HEK293 (cell line): ENCODE data around the gene CCND3.

Experiments used
- CTCF ChIA-PET: fragments of 350-600 bp; formaldehyde crosslinking; extraction: SDS; loops from one replicate; lab custom pipeline; 2021; ENCODE audit warnings: antibody characterized with exemption; lab: Yijun Ruan, JAX
- POLR2A ChIA-PET: fragments of 300-600 bp; formaldehyde crosslinking; extraction: SDS; loops from one replicate; lab custom pipeline; 2020; ENCODE audit warnings: antibody characterized with exemption, inconsistent platforms; lab: Yijun Ruan, JAX
- H3K27ac ChIP-seq: fragments of 200-500 bp; sonication (Bioruptor generic); 2 replicates; pipeline ENCODE4 v1.5.1; 2014; ENCODE audit warnings: low read depth, low read length, control low read depth, inconsistent platforms; ENCODE audit errors: extremely low read depth
- H3K36me3 ChIP-seq, 2 experiments: fragments of 200-500 bp in 1 of 2; sonication (Bioruptor generic) in 1 of 2; 1 replicate in 1 of 2; 2 replicates in 1 of 2; pipeline ENCODE4 v1.5.1; 2014 to 2017; ENCODE audit warnings: inconsistent platforms in 2 of 2, low read length in 2 of 2; ENCODE audit not compliant: control insufficient read depth in 2 of 2, insufficient read depth in 1 of 2
- H3K4me1 ChIP-seq: fragments of 200-500 bp; sonication (Bioruptor generic); 2 replicates; pipeline ENCODE4 v1.5.1; 2014; ENCODE audit warnings: mild to moderate bottlenecking, low read length, inconsistent platforms; ENCODE audit not compliant: control insufficient read depth, insufficient read depth
- H3K4me3 ChIP-seq: 2 replicates; pipeline ENCODE4 v1.5.1; 2011; ENCODE audit warnings: low read depth, mild to moderate bottlenecking, control low read depth, low read length, moderate library complexity
- H3K9me3 ChIP-seq: fragments of 200-500 bp; sonication (Bioruptor generic); 2 replicates; pipeline ENCODE4 v1.5.1; 2014; ENCODE audit warnings: low read depth, low read length, inconsistent platforms; ENCODE audit not compliant: control insufficient read depth, insufficient read depth
- CTCF ChIP-seq: fragments of 450-650 bp; formaldehyde crosslinking; IDR thresholded peaks from 2 replicates; pipeline ENCODE4 v1.5.1; 2016; ENCODE audit warnings: missing biosample characterization, missing genetic modification characterization
- ELK4 ChIP-seq: IDR thresholded peaks from 2 replicates; pipeline ENCODE4 v1.6.1; 2011; ENCODE audit warnings: mild to moderate bottlenecking, low read depth, low read length, borderline replicate concordance
- HOXA7 ChIP-seq: sonication (generic); formaldehyde crosslinking; IDR thresholded peaks from 2 replicates; pipeline ENCODE4 v1.8.1; 2022; ENCODE audit warnings: missing genetic modification reagents, borderline replicate concordance
- HOXD13 ChIP-seq: sonication (generic); formaldehyde crosslinking; IDR thresholded peaks from 2 replicates; pipeline ENCODE4 v1.8.0; 2022; ENCODE audit warnings: missing genetic modification reagents, borderline replicate concordance
- KLF1 ChIP-seq: fragments of 450-650 bp; formaldehyde crosslinking; IDR thresholded peaks from 2 replicates; pipeline ENCODE4 v1.5.1; 2016; ENCODE audit warnings: missing biosample characterization, missing genetic modification characterization
- KLF10 ChIP-seq: fragments of 450-650 bp; IDR thresholded peaks from 2 replicates; pipeline ENCODE4 v1.5.1; 2018; ENCODE audit warnings: missing biosample characterization, mild to moderate bottlenecking, missing genetic modification characterization
- KLF7 ChIP-seq: fragments of 450-650 bp; formaldehyde crosslinking; IDR thresholded peaks from 2 replicates; pipeline ENCODE4 v1.5.1; 2016; ENCODE audit warnings: missing biosample characterization, missing genetic modification characterization, borderline replicate concordance
- PBX3 ChIP-seq: sonication (generic); formaldehyde crosslinking; IDR thresholded peaks from 2 replicates; pipeline ENCODE4 v1.8.1; 2022; ENCODE audit warnings: mild to moderate bottlenecking, moderate library complexity, missing genetic modification reagents
- PRDM1 ChIP-seq: fragments of 450-650 bp; formaldehyde crosslinking; IDR thresholded peaks from 2 replicates; pipeline ENCODE4; 2016; ENCODE audit warnings: missing biosample characterization, missing genetic modification characterization
- SETDB1 ChIP-seq: IDR thresholded peaks from one replicate; pipeline ENCODE4 v1.6.1; 2017; ENCODE audit warnings: mild to moderate bottlenecking, low read length, moderate library complexity, mixed read lengths; ENCODE audit not compliant: insufficient read length
- ZBTB20 ChIP-seq: fragments of 450-650 bp; formaldehyde crosslinking; IDR thresholded peaks from 2 replicates; pipeline ENCODE4 v1.5.1; 2016; ENCODE audit warnings: missing biosample characterization, missing genetic modification characterization
- ZBTB26 ChIP-seq: fragments of 450-650 bp; formaldehyde crosslinking; optimal IDR thresholded peaks from 2 replicates; pipeline ENCODE3; 2016; ENCODE audit warnings: missing biosample characterization, mild to moderate bottlenecking, missing genetic modification characterization
- ZBTB44 ChIP-seq: fragments of 450-650 bp; IDR thresholded peaks from 2 replicates; pipeline ENCODE4 v1.5.1; 2018; ENCODE audit warnings: missing biosample characterization, mild to moderate bottlenecking, missing genetic modification characterization
- ZBTB49 ChIP-seq: fragments of 450-650 bp; formaldehyde crosslinking; IDR thresholded peaks from 2 replicates; pipeline ENCODE4 v1.5.1; 2016; ENCODE audit warnings: missing biosample characterization, missing genetic modification characterization, low read depth
- ZNF10 ChIP-seq: fragments of 450-650 bp; formaldehyde crosslinking; IDR thresholded peaks from 2 replicates; pipeline ENCODE4 v1.5.1; 2017; ENCODE audit warnings: missing biosample characterization, missing genetic modification characterization
- ZNF175 ChIP-seq: fragments of 450-650 bp; formaldehyde crosslinking; IDR thresholded peaks from 2 replicates; pipeline ENCODE4 v1.5.1; 2016; ENCODE audit warnings: missing biosample characterization, missing genetic modification characterization
- ZNF19 ChIP-seq: fragments of 450-650 bp; formaldehyde crosslinking; IDR thresholded peaks from 2 replicates; pipeline ENCODE4; 2016; ENCODE audit warnings: missing biosample characterization, missing genetic modification characterization, low read depth
- ZNF302 ChIP-seq: fragments of 450-650 bp; formaldehyde crosslinking; IDR thresholded peaks from 2 replicates; pipeline ENCODE4 v1.5.1; 2016; ENCODE audit warnings: missing biosample characterization, missing genetic modification characterization, low read depth
- ZNF514 ChIP-seq: fragments of 450-650 bp; formaldehyde crosslinking; IDR thresholded peaks from 2 replicates; pipeline ENCODE4 v1.5.1; 2016; ENCODE audit warnings: missing biosample characterization, missing genetic modification characterization
- ZNF639 ChIP-seq: fragments of 450-650 bp; formaldehyde crosslinking; IDR thresholded peaks from 2 replicates; pipeline ENCODE4 v1.5.1; 2016; ENCODE audit warnings: missing biosample characterization, missing genetic modification characterization
- ZNF658 ChIP-seq: fragments of 450-650 bp; formaldehyde crosslinking; IDR thresholded peaks from 2 replicates; pipeline ENCODE4; 2016; ENCODE audit warnings: missing biosample characterization, missing genetic modification characterization
- ZNF664 ChIP-seq: fragments of 450-650 bp; formaldehyde crosslinking; IDR thresholded peaks from 2 replicates; pipeline ENCODE4 v1.5.1; 2016; ENCODE audit warnings: missing biosample characterization, missing genetic modification characterization
- ZNF747 ChIP-seq: fragments of 450-650 bp; formaldehyde crosslinking; IDR thresholded peaks from 2 replicates; pipeline ENCODE4 v1.5.1; 2016; ENCODE audit warnings: missing biosample characterization, missing genetic modification characterization
- ZNF791 ChIP-seq: fragments of 450-650 bp; formaldehyde crosslinking; IDR thresholded peaks from 2 replicates; pipeline ENCODE4 v1.5.1; 2016; ENCODE audit warnings: missing biosample characterization, missing genetic modification characterization
- ZXDB ChIP-seq: fragments of 450-650 bp; formaldehyde crosslinking; IDR thresholded peaks from 2 replicates; pipeline ENCODE4 v1.5.1; 2016; ENCODE audit warnings: missing biosample characterization, missing genetic modification characterization

The CCND3 gene

GRCh38 chr6:41947581-41948220, 6.1 kb upstream of the CCND3 start:
- Histone ChIP-seq H3K9me3 (no peaks in the 10 kb centered on the region), H3K4me1 (no peaks in the 10 kb centered on the region), H3K27ac (no peak overlapping the region), H3K4me3 (no peak overlapping the region), H3K36me3 (no peaks in the 10 kb centered on the region)
- TF ChIP-seq ZBTB26 (tag by site-specific recombination) (no peak), ZBTB44 (no peak), ZNF747 (tag by site-specific recombination) (no peak), ZNF514 (tag by site-specific recombination) (no peak), ZNF302 (tag by site-specific recombination) (no peak), PRDM1 (no peak), ZNF791 (tag by site-specific recombination) (no peak), HOXA7 (CRISPR knock-in tag) (no peak), CTCF (tag by site-specific recombination) (no peak), HOXD13 (CRISPR knock-in tag) (no peak), PBX3 (CRISPR knock-in tag) (no peak), ZXDB (tag by site-specific recombination) (no peak), ZNF175 (tag by site-specific recombination) (no peak), ZNF19 (tag by site-specific recombination) (no peak), KLF10 (tag by site-specific recombination) (no peak), ZNF10 (tag by site-specific recombination) (no peak), ZNF658 (no peak), KLF1 (tag by site-specific recombination) (no peak), SETDB1 (no peak)
- POLR2A ChIA-PET = interaction anchor here (0.5 kb wide), 1 partner anchor 81 kb away, joined by 7 read pairs; no protein-coding TSS in a partner anchor
- CTCF ChIA-PET = interaction anchor here (0.6 to 1.5 kb wide), 3 partner anchors 8 to 125 kb away, joined by 3 read pairs; no protein-coding TSS in a partner anchor

GRCh38 chr6:41943456-41943855, 1.8 kb upstream of the CCND3 start:
- ChIA-PET POLR2A (interaction anchor here (0.6 to 1.3 kb wide), 3 partner anchors 22 to 107 kb away, joined by 3 read pairs; partner anchors contain the start of genes BYSL and MED20), CTCF (interaction anchor here (1.4 to 13.4 kb wide), 4 partner anchors 9 to 101 kb away, joined by 3 to 160 read pairs (median 76); partner anchors contain the start of genes BYSL and MED20)
- H3K27ac ChIP-seq = no peak overlapping the region
- peaks cover 0 to 4% of the 10 kb centered on the region in 2 experiments; a peak in 1 of 3 replicates for H3K36me3 ChIP-seq
- H3K9me3 ChIP-seq = no peaks in the 10 kb centered on the region
- H3K4me3 ChIP-seq = no peak overlapping the region
- peaks cover 17% of the 10 kb centered on the region for H3K4me1 ChIP-seq
- TF ChIP-seq ZNF664 (tag by site-specific recombination) (no peak), KLF7 (no peak), ZBTB49 (tag by site-specific recombination) (no peak), ZBTB20 (tag by site-specific recombination) (no peak), ELK4 (no peak), ZNF639 (tag by site-specific recombination) (no peak)
